ENCODE data around the gene CT55.
"Not testable (repeated sequence)": the region's sequence is repeated elsewhere in the genome, so short reads cannot be mapped to it uniquely, and the experiment has no call there.

Gene CT55, protein sequence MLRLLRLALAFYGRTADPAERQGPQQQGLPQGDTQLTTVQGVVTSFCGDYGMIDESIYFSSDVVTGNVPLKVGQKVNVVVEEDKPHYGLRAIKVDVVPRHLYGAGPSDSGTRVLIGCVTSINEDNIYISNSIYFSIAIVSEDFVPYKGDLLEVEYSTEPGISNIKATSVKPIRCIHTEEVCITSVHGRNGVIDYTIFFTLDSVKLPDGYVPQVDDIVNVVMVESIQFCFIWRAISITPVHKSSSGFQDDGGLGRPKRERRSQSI

DNA sequence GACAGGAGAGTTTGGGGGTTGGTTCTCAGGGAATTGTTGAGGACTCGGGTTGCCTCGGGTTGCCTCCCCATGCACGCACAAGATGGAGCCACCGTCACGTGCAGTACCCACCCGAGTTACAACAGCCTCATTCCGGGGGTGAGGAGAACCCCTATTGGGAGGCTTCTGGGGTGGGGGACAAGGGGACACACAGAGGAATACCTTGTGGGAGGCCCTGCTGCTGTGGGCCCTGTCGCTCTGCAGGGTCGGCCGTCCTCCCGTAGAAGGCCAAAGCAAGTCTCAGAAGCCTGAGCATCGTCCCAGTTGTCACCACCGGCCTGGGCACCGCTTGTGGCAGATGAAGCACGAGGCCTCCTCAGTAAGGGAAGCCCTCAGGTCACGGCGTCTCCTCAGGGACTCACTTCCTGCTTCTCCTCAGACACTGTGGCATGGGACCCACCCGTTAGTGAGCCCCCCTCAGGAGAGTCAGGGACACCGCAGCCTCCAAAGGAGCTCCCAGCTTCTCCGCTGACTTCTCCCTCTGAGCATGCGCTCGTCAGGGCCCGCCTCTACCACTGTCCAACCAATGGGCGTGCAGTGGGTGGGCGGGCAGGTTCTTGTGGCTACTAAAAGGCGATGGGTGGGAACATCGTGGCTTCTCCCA lies at the start of gene CT55:
Gene CT55 (minus strand): TSS at position 522 of the 643 bp plus-strand sequence. CDS start 227 bp downstream, at position 295.
- no peak for DNase-seq

DNA sequence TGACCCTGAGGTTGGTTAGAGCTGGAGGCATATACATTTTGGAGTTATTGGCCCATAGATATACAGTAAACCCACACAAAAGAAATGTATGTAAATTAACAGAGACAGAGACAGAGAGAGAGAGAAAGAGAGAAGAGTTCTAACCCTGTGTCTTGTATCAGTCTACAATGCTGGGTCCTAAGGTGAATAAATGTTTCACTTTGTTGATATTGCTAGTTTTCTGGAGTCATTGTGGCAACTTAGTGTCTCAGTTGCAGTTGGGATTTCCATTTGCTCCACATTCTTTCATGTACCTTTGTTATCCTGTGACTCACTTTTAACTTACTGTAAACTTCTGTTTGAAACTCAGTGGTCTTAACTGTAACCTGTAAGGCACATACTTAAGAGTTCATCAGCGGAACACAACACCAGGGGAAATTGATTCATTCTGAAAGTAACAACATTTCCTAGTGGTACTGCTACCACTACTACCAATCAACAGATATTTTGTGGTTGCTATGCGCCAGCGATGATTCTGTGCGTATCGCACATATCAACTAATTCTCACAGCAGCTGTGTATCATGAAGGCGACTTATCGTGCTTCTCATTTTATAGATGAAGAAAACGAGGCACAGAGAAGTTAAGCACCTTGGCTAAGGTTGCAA lies 42.1 kb upstream of the CT55 start:
- no peak for DNase-seq

DNA sequence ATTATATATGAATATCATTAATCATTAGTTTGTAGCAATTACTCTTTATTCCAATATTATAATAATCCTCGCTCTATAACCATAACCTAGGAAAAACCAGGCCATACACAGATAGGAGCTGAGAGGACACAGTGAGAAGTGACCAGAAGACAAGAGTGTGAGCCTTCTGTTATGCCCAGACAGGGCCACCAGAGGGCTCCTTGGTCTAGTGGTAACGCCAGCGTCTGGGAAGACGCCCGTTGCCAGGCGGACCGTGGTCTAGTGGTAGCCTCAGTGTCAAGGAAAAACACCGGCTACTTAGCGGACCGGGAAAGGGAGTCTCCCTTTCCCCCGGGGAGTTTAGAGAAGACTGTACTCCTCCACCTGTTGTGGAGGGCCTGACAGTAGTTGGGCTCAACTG lies 35.2 kb upstream of the CT55 start:
- not testable (repeated sequence) for DNase-seq

DNA sequence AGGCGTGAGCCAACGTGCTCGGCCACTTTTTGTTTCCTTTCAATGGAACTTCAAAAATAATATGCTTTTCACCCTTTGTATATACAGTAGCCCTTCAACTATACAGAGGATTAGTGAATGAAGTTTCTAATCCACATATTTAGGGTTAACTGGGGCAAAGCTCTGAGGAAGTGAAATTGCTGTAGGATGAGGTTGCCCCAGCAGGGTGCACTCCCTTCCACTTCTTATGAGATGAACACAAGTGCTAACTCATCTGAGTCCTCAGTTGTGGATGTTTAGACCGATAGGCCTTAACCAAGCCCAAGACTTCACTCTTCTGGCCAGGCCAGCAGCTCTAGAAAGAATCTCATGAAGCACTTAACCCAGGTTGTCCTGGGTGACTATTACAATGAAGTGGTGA lies 29.1 kb upstream of the CT55 start:
- DNase-seq: no peak

DNA sequence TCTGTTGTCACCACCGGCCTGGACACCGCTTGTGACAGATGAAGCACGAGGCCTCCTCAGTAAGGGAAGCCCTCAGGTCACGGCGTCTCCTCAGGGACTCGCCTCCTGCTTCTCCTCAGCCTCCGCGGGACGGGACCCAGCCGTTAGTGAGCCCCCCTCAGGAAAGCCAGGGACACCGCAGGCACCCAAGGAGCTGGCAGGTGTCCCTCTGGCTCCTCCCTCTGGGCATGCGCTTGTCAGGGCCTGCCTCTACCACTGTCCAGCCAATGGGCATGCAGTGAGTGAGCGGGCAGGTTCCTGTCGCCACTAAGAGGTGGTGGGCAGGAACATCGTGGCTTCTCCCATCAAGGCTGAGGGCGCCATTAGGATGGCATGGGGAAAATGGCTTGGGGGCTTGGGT lies 23.5 kb upstream of the CT55 start:
- DNase-seq: no peak

DNA sequence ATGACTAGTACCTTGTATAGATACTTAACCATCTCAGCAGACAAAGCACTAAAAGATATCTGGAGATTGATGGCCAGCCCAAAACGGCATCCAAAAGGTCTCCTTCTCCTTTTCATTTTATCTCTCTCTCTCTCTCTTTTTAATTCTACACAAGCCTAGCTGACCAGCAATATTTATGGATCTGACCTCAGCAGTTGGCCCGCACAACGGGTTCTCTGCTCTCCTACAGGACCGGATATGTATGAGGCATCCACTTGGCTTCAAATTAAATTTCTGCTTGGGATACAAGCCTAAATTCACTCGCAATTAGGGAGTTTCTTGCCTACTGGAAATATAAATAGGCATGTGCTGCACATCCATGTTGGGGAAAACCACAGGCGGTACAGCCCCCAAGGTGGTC lies 22.5 kb upstream of the CT55 start:
- DNase-seq: no peak

DNA sequence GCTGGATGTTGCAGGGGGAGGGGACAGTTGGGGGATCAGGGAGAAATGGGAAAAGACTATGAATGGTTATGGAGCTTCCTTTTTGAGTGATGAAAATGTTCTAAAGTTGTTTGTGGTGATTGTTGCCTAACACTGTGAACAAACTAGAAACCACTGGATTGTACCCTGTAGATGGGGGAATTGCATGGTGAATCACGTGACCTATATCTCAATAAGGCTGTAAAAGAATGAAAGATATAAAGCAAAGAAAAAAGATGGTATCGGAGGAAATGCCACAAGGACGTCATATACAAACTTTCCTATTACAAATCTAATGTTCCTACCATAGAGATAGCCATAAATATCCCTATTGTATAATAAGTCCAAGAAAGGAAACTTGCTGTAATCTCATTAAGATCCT lies 20.6 kb upstream of the CT55 start:
- DNase-seq: no peak

DNA sequence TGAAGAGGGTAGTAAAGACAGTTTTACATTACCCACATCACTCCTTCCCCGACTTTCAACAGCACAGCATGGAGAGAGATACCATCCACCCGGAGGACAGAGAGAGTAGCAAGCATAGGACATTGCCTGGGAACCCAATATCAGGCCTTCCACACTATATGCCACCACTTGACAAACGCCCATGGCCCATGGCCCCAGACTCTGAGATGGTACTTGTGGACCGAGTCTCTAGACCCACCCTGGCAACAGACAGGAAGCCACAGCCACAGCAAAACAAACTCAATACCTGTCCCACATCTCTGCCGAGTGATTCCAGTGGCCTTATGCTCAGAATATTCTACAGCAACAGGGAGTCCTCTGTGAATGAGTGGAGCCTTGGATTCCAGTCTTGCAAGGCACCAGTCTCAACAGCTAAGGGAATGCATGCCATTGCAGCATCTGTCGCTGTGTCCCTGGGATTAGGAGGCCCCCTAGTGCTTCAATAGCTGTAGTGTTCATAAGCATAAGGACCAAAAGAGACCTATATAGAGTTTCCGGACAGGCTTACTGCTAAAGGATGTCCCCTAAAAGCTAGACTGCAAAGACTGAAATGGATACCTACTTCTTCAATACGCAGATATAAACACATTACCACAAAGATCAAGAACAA lies 14.7 kb upstream of the CT55 start:
- DNase-seq: no peak

DNA sequence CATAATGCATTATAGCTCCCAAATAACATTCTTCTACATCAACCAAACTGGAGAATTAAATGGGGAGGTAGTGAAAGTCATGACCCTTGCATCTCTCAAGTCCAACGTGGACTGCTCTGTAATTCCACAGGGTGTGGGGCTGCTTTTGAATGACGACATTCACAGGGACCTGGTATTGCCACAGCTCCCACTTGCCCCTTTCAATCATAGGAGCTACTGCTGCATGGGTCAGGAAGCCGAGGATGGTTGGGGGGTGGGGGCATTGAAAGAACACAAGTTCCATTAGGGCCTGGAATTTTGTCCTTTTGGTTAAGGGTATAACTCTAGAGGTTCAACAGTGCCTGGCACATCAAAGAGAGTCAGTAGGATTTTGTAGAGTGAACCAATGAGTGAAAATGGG lies 7.4 kb upstream of the CT55 start:
- no peak for DNase-seq

DNA sequence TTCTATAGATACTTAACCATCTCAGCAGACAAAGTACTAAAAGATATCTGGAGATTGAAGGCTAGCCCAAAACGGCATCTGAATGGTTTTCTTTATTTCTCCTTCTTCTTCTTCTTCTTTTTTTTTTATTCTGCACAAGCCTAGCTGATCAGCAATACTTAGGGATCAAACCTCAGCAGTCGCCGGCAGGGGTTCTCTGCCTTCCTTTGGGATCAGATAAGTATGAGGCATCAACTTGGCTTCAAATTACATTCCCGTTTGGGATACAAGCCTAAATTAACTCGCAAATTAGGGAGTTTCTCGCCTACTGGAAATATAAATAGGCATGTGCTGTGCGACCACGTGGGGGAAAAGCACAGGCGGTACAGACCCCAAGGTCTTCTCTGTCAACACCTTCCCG lies 730 bp downstream of the CT55 start:
- no peak for DNase-seq

DNA sequence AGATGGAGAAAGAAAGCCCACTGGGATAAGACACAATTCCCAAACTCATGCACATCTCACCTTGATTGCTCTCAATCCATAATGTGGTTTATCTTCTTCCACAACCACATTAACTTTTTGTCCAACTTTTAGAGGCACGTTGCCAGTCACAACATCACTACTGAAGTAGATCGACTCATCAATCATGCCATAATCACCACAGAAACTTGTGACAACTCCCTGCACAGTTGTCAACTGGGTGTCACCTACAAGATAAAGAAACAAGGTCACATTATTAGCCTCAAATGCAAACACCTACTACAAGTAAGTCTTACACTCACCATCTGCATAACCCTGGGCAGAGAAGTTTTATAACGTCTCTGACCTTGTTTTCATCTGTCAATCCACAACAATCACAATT lies 1.7 kb downstream of the CT55 start:
- DNase-seq: not testable (repeated sequence)

DNA sequence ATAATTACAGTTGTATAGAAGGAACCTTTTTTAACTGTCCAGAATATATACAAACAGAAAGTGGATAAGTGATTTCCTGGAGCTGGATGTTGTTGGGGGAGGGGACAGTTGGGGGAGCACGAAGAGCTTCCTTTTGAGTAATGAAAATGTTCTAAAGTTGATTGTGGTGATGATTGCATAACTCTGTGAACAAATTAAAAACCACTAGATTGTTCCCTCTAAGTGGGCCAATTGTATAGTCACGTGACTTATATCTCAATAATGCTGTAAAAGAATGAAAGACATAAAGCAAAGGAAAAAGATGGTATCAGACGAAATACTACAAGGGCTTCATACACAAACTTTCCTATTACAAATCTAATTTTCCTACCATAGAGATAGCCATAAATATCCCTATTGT lies 2.7 kb downstream of the CT55 start:
- no peak for DNase-seq

DNA sequence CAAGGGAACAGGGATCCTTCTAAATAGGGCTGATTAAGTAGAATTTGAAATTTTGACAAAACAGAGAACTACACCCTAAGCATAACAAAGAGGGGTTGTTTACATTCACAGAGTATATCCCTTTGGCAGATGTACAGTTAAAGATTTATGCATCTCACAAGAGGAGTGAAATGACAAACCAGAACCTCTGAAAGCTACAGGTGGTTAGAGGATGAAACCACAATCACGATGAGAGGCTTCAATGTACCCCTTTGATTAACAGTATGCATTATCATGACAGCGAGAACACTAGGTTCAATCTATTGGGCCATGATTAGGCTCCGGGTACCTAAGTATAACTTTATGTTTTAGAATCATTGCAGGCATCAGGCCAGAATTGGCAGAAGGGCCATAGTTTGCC lies 16.5 kb downstream of the CT55 start:
- DNase-seq: not testable (repeated sequence)

DNA sequence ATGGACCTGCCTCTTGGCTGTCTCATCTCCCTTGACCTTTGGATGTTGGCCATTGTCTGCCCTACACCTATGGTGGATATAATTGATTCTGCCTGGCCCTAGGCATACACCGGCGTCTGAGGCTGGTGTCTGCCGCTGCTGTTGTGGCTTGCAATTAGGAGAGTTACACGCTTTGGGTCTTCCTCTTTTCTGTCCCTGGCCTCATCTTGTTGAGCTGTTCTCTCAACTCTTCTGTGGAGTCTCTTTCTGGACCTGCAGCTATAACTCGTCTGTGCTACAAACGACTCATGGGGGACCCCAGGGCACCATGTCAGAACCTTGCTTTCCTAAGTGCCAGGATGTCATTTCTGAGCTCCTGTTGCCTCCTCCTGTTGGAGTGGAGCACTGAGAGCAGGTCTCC lies 45.1 kb downstream of the CT55 start:
- not testable (repeated sequence) for DNase-seq

DNA sequence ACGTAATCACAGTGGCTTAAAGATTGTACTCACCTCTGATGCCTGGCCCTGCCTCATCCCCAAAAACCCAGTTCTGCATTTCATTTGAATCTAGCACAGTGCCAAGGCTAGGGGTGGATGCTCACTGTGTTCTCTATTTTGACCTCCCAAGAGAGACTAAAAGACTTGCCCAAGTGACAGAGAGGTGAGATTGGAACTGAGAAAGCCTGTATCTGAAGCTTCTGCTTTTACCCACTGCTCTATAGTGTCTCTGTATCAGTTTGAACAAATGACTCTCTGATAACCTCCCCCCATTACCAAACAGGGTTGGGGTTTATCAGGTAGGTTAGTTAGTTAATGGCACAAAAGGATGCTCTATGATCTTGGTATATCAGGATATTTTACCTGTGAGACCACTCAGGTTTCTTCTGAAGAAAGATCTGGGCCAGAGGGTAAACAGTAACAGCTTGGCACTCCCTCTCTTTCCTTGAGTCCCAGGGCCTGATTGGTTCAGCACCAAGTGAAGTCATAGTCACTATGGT lies 51.1 kb downstream of the CT55 start, which contains the start of gene ETDB:
Gene ETDB (minus strand): TSS at position 471 of the 521 bp plus-strand sequence. CDS start 1,265 bp downstream, outside the sequence.
- not testable (repeated sequence) for DNase-seq

DNA sequence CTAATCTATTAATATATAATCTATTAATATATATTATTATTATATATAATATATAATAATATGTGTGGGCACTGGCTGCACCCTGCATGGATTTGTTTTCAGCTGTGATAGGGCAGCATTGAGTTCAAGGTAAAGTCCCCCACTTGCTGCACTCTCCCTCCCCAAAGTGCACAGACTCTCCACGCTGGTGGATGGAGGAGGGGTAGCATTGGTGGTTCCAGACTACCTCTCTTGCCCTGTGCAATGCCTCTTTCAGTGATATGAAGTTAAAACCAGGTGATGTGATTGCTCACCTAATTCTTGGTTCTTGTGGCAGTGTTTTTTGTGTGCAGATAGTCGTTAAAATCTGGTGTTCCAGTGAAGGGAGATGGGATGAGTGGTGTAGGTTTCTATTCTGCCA lies 55.1 kb downstream of the CT55 start:
- DNase-seq: not testable (repeated sequence)

DNA sequence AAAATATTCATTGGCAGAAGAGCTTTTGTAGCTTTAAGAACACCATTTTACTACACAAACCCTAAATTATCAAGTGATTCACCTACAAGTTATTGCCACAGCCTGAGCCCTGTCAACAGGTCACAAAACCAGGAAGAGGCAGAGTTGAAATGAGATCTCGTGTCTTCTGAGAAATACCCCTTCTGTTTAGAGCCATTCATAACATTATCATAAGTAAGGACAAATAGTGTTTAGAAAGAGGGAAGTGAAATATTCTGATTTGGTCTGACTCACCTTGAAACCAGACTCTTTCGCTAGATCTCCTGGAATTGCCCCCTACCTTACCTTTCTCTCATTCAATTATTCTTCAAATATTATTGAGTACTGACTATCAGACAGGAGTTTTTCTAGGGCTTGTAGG lies 56.8 kb downstream of the CT55 start:
- no peak for DNase-seq

DNA sequence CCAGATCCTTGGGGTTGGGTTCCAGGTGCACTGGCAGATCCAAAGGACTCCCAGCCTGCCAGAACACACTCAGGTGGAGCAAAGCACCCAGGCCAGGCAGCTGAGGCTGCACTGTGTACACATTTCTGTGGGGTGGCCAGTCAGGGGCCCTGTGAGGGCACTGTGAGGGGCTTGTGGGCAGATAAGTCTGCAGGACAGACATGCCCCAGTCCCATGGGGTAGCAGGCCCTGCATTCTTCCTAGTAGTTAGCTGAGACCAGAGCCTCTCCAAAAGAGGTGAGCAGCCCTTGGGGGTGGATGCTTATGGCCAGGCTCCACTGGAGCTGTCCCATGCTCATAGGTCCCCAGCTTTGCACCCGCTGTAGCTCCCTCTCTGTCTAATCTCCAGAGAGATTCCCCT lies 58.5 kb downstream of the CT55 start:
- no peak for DNase-seq

DNA sequence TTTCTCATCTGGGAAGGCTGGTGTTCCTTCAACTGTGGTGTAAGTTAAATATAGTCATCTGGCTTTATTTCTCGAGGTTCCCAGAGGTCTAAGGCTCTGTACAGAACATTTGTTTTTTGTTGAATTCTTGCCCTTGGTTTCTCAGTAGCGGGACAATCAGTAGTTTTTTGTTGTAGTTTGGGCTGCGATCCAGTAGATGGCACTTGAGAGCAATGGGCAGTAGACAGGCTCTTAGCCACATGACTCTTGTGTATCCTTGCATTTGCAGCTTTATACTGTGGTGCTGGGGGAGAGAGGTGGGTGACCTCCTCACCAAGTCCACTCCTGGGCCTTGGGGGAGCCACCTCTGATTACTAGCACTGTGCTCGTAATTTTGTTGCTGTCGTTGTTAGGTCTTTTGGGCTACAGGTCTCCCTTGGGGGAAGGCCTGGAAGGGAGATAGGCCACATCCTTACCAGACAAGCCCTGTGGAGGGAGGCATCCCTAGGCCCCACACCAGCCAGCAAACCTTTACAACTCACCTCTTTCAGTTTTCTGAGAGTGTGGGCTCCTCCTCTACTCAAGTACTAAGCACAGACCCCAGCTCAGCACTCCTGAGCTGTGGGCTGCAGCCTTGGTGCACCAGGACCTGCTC lies 59.0 kb downstream of the CT55 start:
- no peak for DNase-seq

DNA sequence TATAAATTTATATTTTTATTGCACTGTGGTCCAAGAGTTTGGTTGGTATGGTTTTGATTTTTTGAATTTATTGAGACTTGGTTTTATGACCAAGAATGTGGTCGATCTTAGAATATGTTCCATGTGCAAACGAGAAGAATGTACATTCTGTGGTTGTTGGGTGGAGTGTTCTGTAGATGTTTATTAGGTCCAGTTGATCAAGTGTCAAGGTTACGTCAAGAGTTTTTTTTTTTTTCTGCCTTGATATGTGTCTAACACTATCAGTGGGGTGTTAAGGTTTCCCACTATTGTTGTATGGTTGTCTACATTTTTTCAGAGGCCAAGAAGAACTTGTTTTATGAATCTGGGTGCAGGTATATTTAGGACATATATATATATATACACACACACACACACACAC lies 61.6 kb downstream of the CT55 start:
- DNase-seq: no peak

All from NK-92 treated with Interleukin-12 subunit alpha and Interleukin-12 subunit beta, amount 100 ng/mL, for 24 hours (cell line).